ENCODE data around the gene SAMMSON.

SAMMSON gene

GRCh38 chr3:70110066-70110465 is 110.5 kb downstream of the SAMMSON start:
- no peak overlapping the region for H3K14ac ChIP-seq (ENCODE audit: low read length)
- no peaks in the 10 kb centered on the region for H3K36me3 ChIP-seq (ENCODE audit: control insufficient read depth in 1 of 2, insufficient read depth in 2 of 2, low read length in 2 of 2)
- no peaks in the 10 kb centered on the region for H3K27me3 ChIP-seq (ENCODE audit: insufficient read depth, low read length)
- WGBS (ENCODE audit: extremely low coverage, insufficient coverage, insufficient read length): no CpG with 5 or more reads among the region's 2 CpGs
- H2AFZ ChIP-seq (ENCODE audit: insufficient read depth, low read length, poor library complexity): no peak overlapping the region
- no peak for DNase-seq
- H4K12ac ChIP-seq (ENCODE audit: low read depth, low read length): no peak overlapping the region
- H3K18ac ChIP-seq (ENCODE audit: low read length): no peak overlapping the region
- H3K4me2 ChIP-seq (ENCODE audit: low read length): no peak overlapping the region
- H3K4me1 ChIP-seq (ENCODE audit: control insufficient read depth in 1 of 2, insufficient read depth in 2 of 2, low read length in 2 of 2): no peaks in the 10 kb centered on the region
- no peak overlapping the region for H3K23ac ChIP-seq (ENCODE audit: low read length)
- no peak overlapping the region for H3K4me3 ChIP-seq (ENCODE audit: low read depth, low read length)
- H3K4ac ChIP-seq (ENCODE audit: low read depth, low read length): no peak overlapping the region
- H3K79me2 ChIP-seq (ENCODE audit: control insufficient read depth, insufficient read depth, low read length, poor library complexity): no peaks in the 10 kb centered on the region
- no peak overlapping the region for H4K8ac ChIP-seq (ENCODE audit: low read depth, low read length)
- H3K9ac ChIP-seq (ENCODE audit: low read length): no peak overlapping the region
- no peak overlapping the region for H3K27ac ChIP-seq (ENCODE audit: low read depth, low read length)
- H3K9me3 ChIP-seq (ENCODE audit: insufficient read depth, low read depth, low read length): no peaks in the 10 kb centered on the region
- no peaks in the 10 kb centered on the region for H3K79me1 ChIP-seq (ENCODE audit: low read length)
- H2BK120ac ChIP-seq (ENCODE audit: insufficient read depth, low read length, poor library complexity): no peak overlapping the region
- no peak overlapping the region for H2BK5ac ChIP-seq (ENCODE audit: low read depth, low read length, poor library complexity)
- no peak overlapping the region for H2AK5ac ChIP-seq (ENCODE audit: low read length)
- no peak overlapping the region for H4K91ac ChIP-seq (ENCODE audit: low read depth, low read length)
- no peak overlapping the region for H2BK12ac ChIP-seq (ENCODE audit: low read length)

- Histone ChIP-seq H4K8ac (ENCODE audit: low read depth, low read length) (no peak overlapping the region), H2AFZ (ENCODE audit: insufficient read depth, low read length, poor library complexity) (no peak overlapping the region), H4K12ac (ENCODE audit: low read depth, low read length) (no peak overlapping the region), H2BK12ac (ENCODE audit: low read length) (no peak overlapping the region), H3K9me3 (ENCODE audit: insufficient read depth, low read depth, low read length) (no peaks in the 10 kb centered on the region), H3K27ac (ENCODE audit: low read depth, low read length) (no peak overlapping the region), H3K79me1 (ENCODE audit: low read length) (no peaks in the 10 kb centered on the region), H3K9ac (ENCODE audit: low read length) (no peak overlapping the region), H2AK5ac (ENCODE audit: low read length) (no peak overlapping the region), H3K4me3 (ENCODE audit: low read depth, low read length) (no peak overlapping the region), H3K4me1 (ENCODE audit: control insufficient read depth in 1 of 2, insufficient read depth in 2 of 2, low read length in 2 of 2) (no peaks in the 10 kb centered on the region), H3K79me2 (ENCODE audit: control insufficient read depth, insufficient read depth, low read length, poor library complexity) (no peaks in the 10 kb centered on the region), H2BK120ac (ENCODE audit: insufficient read depth, low read length, poor library complexity) (no peak overlapping the region), H3K4ac (ENCODE audit: low read depth, low read length) (no peak overlapping the region), H2BK5ac (ENCODE audit: low read depth, low read length, poor library complexity) (no peak overlapping the region), H3K36me3 (ENCODE audit: control insufficient read depth in 1 of 2, insufficient read depth in 2 of 2, low read length in 2 of 2) (no peaks in the 10 kb centered on the region), H3K14ac (ENCODE audit: low read length) (no peak overlapping the region), H3K27me3 (ENCODE audit: insufficient read depth, low read length) (no peaks in the 10 kb centered on the region), H3K23ac (ENCODE audit: low read length) (no peak overlapping the region), H3K18ac (ENCODE audit: low read length) (no peak overlapping the region), H3K4me2 (ENCODE audit: low read length) (no peak overlapping the region), H4K91ac (ENCODE audit: low read depth, low read length) (no peak overlapping the region)
- DNase-seq: no peak
- WGBS (ENCODE audit: extremely low coverage, insufficient coverage, insufficient read length): no CpG with 5 or more reads among the region's 1 CpG
Measured at GRCh38 chr3:70111411-70111810, 111.9 kb downstream of the SAMMSON start.

GRCh38 chr3:70112751-70113150 is 113.2 kb downstream of the SAMMSON start:
- Histone ChIP-seq H3K27ac (ENCODE audit: low read depth, low read length) (no peak overlapping the region), H2BK120ac (ENCODE audit: insufficient read depth, low read length, poor library complexity) (no peak overlapping the region)
- no CpG with 5 or more reads among the region's 3 CpGs for WGBS (ENCODE audit: extremely low coverage, insufficient coverage, insufficient read length)

GRCh38 chr3:70114431-70114830 is 114.9 kb downstream of the SAMMSON start:
- no peaks in the 10 kb centered on the region for H3K36me3 ChIP-seq (ENCODE audit: control insufficient read depth in 1 of 2, insufficient read depth in 2 of 2, low read length in 2 of 2)
- no CpG with 5 or more reads among the region's 1 CpG for WGBS (ENCODE audit: extremely low coverage, insufficient coverage, insufficient read length)
- H3K4ac ChIP-seq (ENCODE audit: low read depth, low read length): no peak overlapping the region
- H3K23ac ChIP-seq (ENCODE audit: low read length): no peak overlapping the region
- no peak overlapping the region for H2BK120ac ChIP-seq (ENCODE audit: insufficient read depth, low read length, poor library complexity)
- no peak for DNase-seq
- no peaks in the 10 kb centered on the region for H3K79me2 ChIP-seq (ENCODE audit: control insufficient read depth, insufficient read depth, low read length, poor library complexity)
- no peak overlapping the region for H4K12ac ChIP-seq (ENCODE audit: low read depth, low read length)
- no peak overlapping the region for H3K18ac ChIP-seq (ENCODE audit: low read length)
- H4K91ac ChIP-seq (ENCODE audit: low read depth, low read length): no peak overlapping the region
- H4K8ac ChIP-seq (ENCODE audit: low read depth, low read length): no peak overlapping the region
- no peaks in the 10 kb centered on the region for H3K4me1 ChIP-seq (ENCODE audit: control insufficient read depth in 1 of 2, insufficient read depth in 2 of 2, low read length in 2 of 2)
- no peak overlapping the region for H3K14ac ChIP-seq (ENCODE audit: low read length)
- no peak overlapping the region for H3K4me3 ChIP-seq (ENCODE audit: low read depth, low read length)
- no peaks in the 10 kb centered on the region for H3K27me3 ChIP-seq (ENCODE audit: insufficient read depth, low read length)
- no peak overlapping the region for H2AK5ac ChIP-seq (ENCODE audit: low read length)
- H3K27ac ChIP-seq (ENCODE audit: low read depth, low read length): no peak overlapping the region
- H3K79me1 ChIP-seq (ENCODE audit: low read length): no peaks in the 10 kb centered on the region
- H2BK5ac ChIP-seq (ENCODE audit: low read depth, low read length, poor library complexity): no peak overlapping the region
- H2AFZ ChIP-seq (ENCODE audit: insufficient read depth, low read length, poor library complexity): no peak overlapping the region
- no peak overlapping the region for H3K9ac ChIP-seq (ENCODE audit: low read length)
- no peak overlapping the region for H2BK12ac ChIP-seq (ENCODE audit: low read length)
- no peaks in the 10 kb centered on the region for H3K9me3 ChIP-seq (ENCODE audit: insufficient read depth, low read depth, low read length)
- H3K4me2 ChIP-seq (ENCODE audit: low read length): no peak overlapping the region

More at GRCh38 chr3:70112751-70113150, 113.2 kb downstream of the SAMMSON start:
- H4K91ac ChIP-seq (ENCODE audit: low read depth, low read length): no peak overlapping the region
- H3K27me3 ChIP-seq (ENCODE audit: insufficient read depth, low read length): no peaks in the 10 kb centered on the region
- no peak overlapping the region for H3K23ac ChIP-seq (ENCODE audit: low read length)
- no peaks in the 10 kb centered on the region for H3K79me2 ChIP-seq (ENCODE audit: control insufficient read depth, insufficient read depth, low read length, poor library complexity)
- H2AK5ac ChIP-seq (ENCODE audit: low read length): no peak overlapping the region
- H3K18ac ChIP-seq (ENCODE audit: low read length): no peak overlapping the region
- H4K12ac ChIP-seq (ENCODE audit: low read depth, low read length): no peak overlapping the region
- H3K14ac ChIP-seq (ENCODE audit: low read length): no peak overlapping the region
- no peak for DNase-seq
- no peaks in the 10 kb centered on the region for H3K36me3 ChIP-seq (ENCODE audit: control insufficient read depth in 1 of 2, insufficient read depth in 2 of 2, low read length in 2 of 2)
- H4K8ac ChIP-seq (ENCODE audit: low read depth, low read length): no peak overlapping the region
- H3K9ac ChIP-seq (ENCODE audit: low read length): no peak overlapping the region
- H3K4me2 ChIP-seq (ENCODE audit: low read length): no peak overlapping the region
- H3K4me1 ChIP-seq (ENCODE audit: control insufficient read depth in 1 of 2, insufficient read depth in 2 of 2, low read length in 2 of 2): no peaks in the 10 kb centered on the region
- H3K4me3 ChIP-seq (ENCODE audit: low read depth, low read length): no peak overlapping the region
- no peak overlapping the region for H2BK12ac ChIP-seq (ENCODE audit: low read length)
- H3K4ac ChIP-seq (ENCODE audit: low read depth, low read length): no peak overlapping the region
- H2AFZ ChIP-seq (ENCODE audit: insufficient read depth, low read length, poor library complexity): no peak overlapping the region
- no peak overlapping the region for H2BK5ac ChIP-seq (ENCODE audit: low read depth, low read length, poor library complexity)
- H3K79me1 ChIP-seq (ENCODE audit: low read length): no peaks in the 10 kb centered on the region
- H3K9me3 ChIP-seq (ENCODE audit: insufficient read depth, low read depth, low read length): no peaks in the 10 kb centered on the region

Data from trophoblast cell (in vitro differentiated cells and primary cell).